Right lobe of liver (tissue), 6 donors: ENCODE measurements around the gene UGT1A10. TPM values are rescaled to one million over a fixed set of nuclear protein-coding genes. Genes with fewer than 3 reads are reported as not detected.

Source experiments
- ATAC-seq, 4 donors: fragments of 200-7000 bp; cut with Tn5 transposase; one replicate each; pipeline ENCODE4 v1.9.1; 2020; ENCODE audit warnings: mild to moderate bottlenecking in 4 of 4, moderate library complexity in 4 of 4
- DNase-seq, 3 donors: peaks; one replicate each; pipeline ENCODE4 v3.0.0-alpha.2; 2020
- H3K27ac ChIP-seq, 3 donors: fragments of 200-600 bp; one replicate each; pipeline ENCODE4 v1.8.0; 2022
- H3K27me3 ChIP-seq, 2 donors: fragments of 200-600 bp; one replicate each; pipeline ENCODE4 v1.8.0; 2022
- H3K36me3 ChIP-seq, 4 donors: fragments of 200-600 bp; sonication (generic) in 1 of 4; one replicate each; pipeline versions ENCODE4 v1.5.1 to v1.8.0; 2017 to 2022; ENCODE audit warnings: control low read depth in 1 of 4
- H3K4me1 ChIP-seq, 4 donors: fragments of 200-600 bp; sonication (generic) in 1 of 4; one replicate each; pipeline versions ENCODE4 v1.5.1 to v1.8.0; 2017 to 2022; ENCODE audit warnings: control low read depth in 1 of 4
- H3K4me3 ChIP-seq, 3 donors: fragments of 200-600 bp; one replicate each; pipeline ENCODE4 v1.8.0; 2022
- H3K9me3 ChIP-seq, 4 donors: fragments of 200-600 bp; sonication (generic) in 1 of 4; one replicate each; pipeline versions ENCODE4 v1.5.1 to v1.8.0; 2017 to 2022; ENCODE audit warnings: control low read depth in 1 of 4
- CTCF ChIP-seq, 4 donors: fragments of 200-600 bp in 3 of 4; fragments of 450-650 bp in 1 of 4; IDR thresholded peaks; one replicate each; pipeline versions ENCODE4 v1.5.1 to v1.8.0; 2016 to 2022; ENCODE audit warnings: antibody characterized with exemption in 4 of 4, mild to moderate bottlenecking in 2 of 4
- POLR2A ChIP-seq: fragments of 450-650 bp; IDR thresholded peaks from one replicate; pipeline ENCODE4 v1.6.1; 2017; ENCODE audit warnings: antibody characterized with exemption, mild to moderate bottlenecking
- WGBS: methylation state at CpG from one replicate; pipeline ENCODE4 v1.1.6; 2018; ENCODE audit warnings: low coverage, low lambda C conversion rate; ENCODE audit not compliant: insufficient coverage; ENCODE audit errors: missing lambda C conversion rate; 5-methylcytosine and 5-hydroxymethylcytosine counted together
- intact Hi-C, 2 donors: fragments of 100-400 bp; cut with DNase I; formaldehyde crosslinking; loops; one replicate each; pipeline versions ENCODE4 v1.11.2 to v1.14.1; 2022
- total RNA-seq, 6 experiments: library from RNA; depleted of rRNA in 2 of 6; stranded (reverse); fragments of >200 nt in 2 of 6; fragmentation: NEBNext Ultra II Directional in 3 of 6; extraction: Animal tissue kit (Norgen Biotek cat#: 25700) in 3 of 6; gene quantifications; one replicate each; pipeline versions ENCODE4 v1.1.0 to v1.2.4, GENCODE V29; 2016 to 2023
- donor health status: DM: no; HTN: yes; CAD: no.
- donor health status: DM: no; HTN: no; CAD: no.
- donor health status: DM: no; HTN: no; CAD: no.
- donor health status: DM: no; HTN: yes; CAD: no.
- donor health status: DM: no; HTN: yes; CAD: no.

UGT1A10 gene
- total RNA-seq, 6 experiments from 2014 or later, result 0.11 TPM; not detected in 5

GRCh38 chr2:233818639-233819621, 182.7 kb downstream of the UGT1A10 start:
- WGBS, result 66% methylated on average over 4 of the region's 17 CpGs
- intact Hi-C loops, result no loop called here
- DNase-seq, result peak in 1 of 3 donors; percentile 41

GRCh38 chr2:233819884-233820773, 183.9 kb downstream of the UGT1A10 start:
- Histone ChIP-seq H3K27ac (no peak overlapping the region), H3K36me3 (no peaks in the 10 kb centered on the region), H3K4me3 (no peak overlapping the region), H3K9me3 (no peaks in the 10 kb centered on the region), H3K4me1 (peaks cover 0 to 35% (median 7%) of the 10 kb centered on the region in 4 donors), H3K27me3 (no peaks in the 10 kb centered on the region)
- no peak for ATAC-seq
- intact Hi-C loops, result no loop called here
- TF ChIP-seq POLR2A, result no peak
- TF ChIP-seq CTCF (IDR thresholded peaks at IDR 0.05), result no peak
- WGBS, result 46% methylated on average over 3 of the region's 18 CpGs
- peak in 1 of 3 donors; percentile 42 for DNase-seq

More at GRCh38 chr2:233818639-233819621, 182.7 kb downstream of the UGT1A10 start:
- Histone ChIP-seq H3K4me1 (peaks cover 0 to 34% (median 7%) of the 10 kb centered on the region in 4 donors), H3K36me3 (no peaks in the 10 kb centered on the region), H3K27ac (peak overlapping the region in 2 of 3 donors; percentile 36 to 47), H3K27me3 (no peaks in the 10 kb centered on the region), H3K4me3 (no peak overlapping the region), H3K9me3 (no peaks in the 10 kb centered on the region)
- no peak for ATAC-seq
- TF ChIP-seq CTCF (IDR thresholded peaks at IDR 0.05) (no peak), POLR2A (no peak)

GRCh38 chr2:233820774-233821105, 184.5 kb downstream of the UGT1A10 start:
- Histone ChIP-seq H3K27me3 (no peaks in the 10 kb centered on the region), H3K4me3 (no peak overlapping the region), H3K9me3 (no peaks in the 10 kb centered on the region), H3K36me3 (no peaks in the 10 kb centered on the region), H3K27ac (no peak overlapping the region), H3K4me1 (peaks cover 0 to 35% (median 7%) of the 10 kb centered on the region in 4 donors)
- DNase-seq (peak in 1 of 3 donors; percentile 18), ATAC-seq (no peak)
- TF ChIP-seq POLR2A (no peak), CTCF (IDR thresholded peaks at IDR 0.05) (no peak)
- WGBS, result 68% methylated on average over 4 of the region's 6 CpGs
- intact Hi-C loops, result no loop called here

- 81% methylated on average over 2 of the region's 3 CpGs for WGBS
- H3K4me1 ChIP-seq, result peaks cover 0 to 35% (median 7%) of the 10 kb centered on the region in 4 donors
- H3K27ac ChIP-seq, result peak overlapping the region in 1 of 3 donors; percentile 60
- DNase-seq, result peak in 1 of 3 donors; percentile 17
- TF ChIP-seq CTCF (IDR thresholded peaks at IDR 0.05) (no peak), POLR2A (no peak)
- H3K4me3 ChIP-seq, result no peak overlapping the region
- no peak for ATAC-seq
- H3K36me3 ChIP-seq, result no peaks in the 10 kb centered on the region
- intact Hi-C loops, result no loop called here
- no peaks in the 10 kb centered on the region for H3K9me3 ChIP-seq
- H3K27me3 ChIP-seq, result no peaks in the 10 kb centered on the region
These were observed 184.9 kb downstream of the UGT1A10 start for GRCh38 chr2:233821196-233821595.
